GM21515 (cell line): Measurements from ENCODE around the gene ZNF274.
"Not testable (repeated sequence)": the region's sequence is repeated elsewhere in the genome, so short reads cannot be mapped to it uniquely, and the experiment has no call there.

Experiments used
- ATAC-seq: cut with Tn5 transposase; IDR thresholded peaks from one replicate; pipeline ENCODE4 v1.9.1; 2021; ENCODE audit not compliant: unreplicated experiment

ZNF274 gene

GRCh38 chr19:58182989-58183816, at the start of gene ZNF274:
Gene ZNF274, plus strand, starts transcription at chr19:58183061. Its CDS starts 905 bp downstream, at chr19:58183966.
- ATAC-seq = peak; percentile 85

- no peak for ATAC-seq
Observed at GRCh38 chr19:58134244-58134643, 48.6 kb upstream of the ZNF274 start.

- no peak for ATAC-seq
Observed at GRCh38 chr19:58145849-58146248, 37.0 kb upstream of the ZNF274 start.

- ATAC-seq = not testable (repeated sequence)
Observed at GRCh38 chr19:58147475-58147874, 35.4 kb upstream of the ZNF274 start.

- peak; percentile 47 for ATAC-seq
Observed at GRCh38 chr19:58150328-58150921, 32.4 kb upstream of the ZNF274 start, which contains the start of gene ZNF329. Gene ZNF329, minus strand, starts transcription at chr19:58150789. Its CDS starts 21,286 bp downstream, at chr19:58129503.

- no peak for ATAC-seq
Observed at GRCh38 chr19:58153386-58153785, 29.5 kb upstream of the ZNF274 start.

- ATAC-seq = no peak
Observed at GRCh38 chr19:58154287-58154678, 28.6 kb upstream of the ZNF274 start.

- peak; percentile 73 for ATAC-seq
Observed at GRCh38 chr19:58154679-58155648, 27.9 kb upstream of the ZNF274 start.

- ATAC-seq = no peak
Observed at GRCh38 chr19:58157045-58157728, 25.7 kb upstream of the ZNF274 start.

- no peak for ATAC-seq
Observed at GRCh38 chr19:58166268-58166667, 16.6 kb upstream of the ZNF274 start.

- ATAC-seq = no peak
Observed at GRCh38 chr19:58166708-58167280, 16.1 kb upstream of the ZNF274 start.

- no peak for ATAC-seq
Observed at GRCh38 chr19:58170860-58171259, 12.0 kb upstream of the ZNF274 start.

GRCh38 chr19:58181902-58182576, 822 bp upstream of the ZNF274 start:
- no peak for ATAC-seq

GRCh38 chr19:58182577-58182988, 278 bp upstream of the ZNF274 start:
- ATAC-seq = no peak

GRCh38 chr19:58183817-58184215, 955 bp downstream of the ZNF274 start:
- no peak for ATAC-seq

- no peak for ATAC-seq
Observed at GRCh38 chr19:58196901-58197616, 14.2 kb downstream of the ZNF274 start.

GRCh38 chr19:58203814-58204475, 21.1 kb downstream of the ZNF274 start:
- ATAC-seq = no peak

- no peak for ATAC-seq
Observed at GRCh38 chr19:58204566-58204965, 21.7 kb downstream of the ZNF274 start.
